ENCODE data around the gene FGD6.
"Not testable (repeated sequence)": the region's sequence is repeated elsewhere in the genome, so short reads cannot be mapped to it uniquely, and the experiment has no call there.

The FGD6 gene

GRCh38 chr12:95205016-95205624 is 12.1 kb downstream of the FGD6 start:
- no peak for DNase-seq (ENCODE audit: low spot score)

GRCh38 chr12:95204141-95204866 is 13.0 kb downstream of the FGD6 start:
- no peak for DNase-seq (ENCODE audit: low spot score)

- no peak for DNase-seq (ENCODE audit: low spot score)
Measured at GRCh38 chr12:95203487-95204030, 13.7 kb downstream of the FGD6 start.

- DNase-seq (ENCODE audit: low spot score) = no peak
Measured at GRCh38 chr12:95202691-95203486, 14.4 kb downstream of the FGD6 start.

GRCh38 chr12:95201056-95201670 is 16.1 kb downstream of the FGD6 start:
- DNase-seq (ENCODE audit: low spot score) = no peak

GRCh38 chr12:95200128-95200894 is 17.0 kb downstream of the FGD6 start:
- DNase-seq (ENCODE audit: low spot score) = no peak

- DNase-seq (ENCODE audit: low spot score) = no peak
Measured at GRCh38 chr12:95198914-95199313, 18.4 kb downstream of the FGD6 start.

GRCh38 chr12:95197636-95198035 is 19.6 kb downstream of the FGD6 start:
- DNase-seq (ENCODE audit: low spot score) = no peak

- not testable (repeated sequence) for DNase-seq (ENCODE audit: low spot score)
Measured at GRCh38 chr12:95196875-95197569, 20.2 kb downstream of the FGD6 start.

GRCh38 chr12:95195122-95195521 is 22.1 kb downstream of the FGD6 start:
- DNase-seq (ENCODE audit: low spot score) = no peak

GRCh38 chr12:95193139-95193538 is 24.1 kb downstream of the FGD6 start:
- no peak for DNase-seq (ENCODE audit: low spot score)

- no peak for DNase-seq (ENCODE audit: low spot score)
Measured at GRCh38 chr12:95192271-95192670, 25.0 kb downstream of the FGD6 start.

GRCh38 chr12:95191060-95191696 is 26.1 kb downstream of the FGD6 start:
- no peak for DNase-seq (ENCODE audit: low spot score)

GRCh38 chr12:95187865-95188415 is 29.3 kb downstream of the FGD6 start:
- DNase-seq (ENCODE audit: low spot score) = no peak

- DNase-seq (ENCODE audit: low spot score) = no peak
Measured at GRCh38 chr12:95185854-95186253, 31.4 kb downstream of the FGD6 start.

GRCh38 chr12:95185072-95185471 is 32.2 kb downstream of the FGD6 start:
- no peak for DNase-seq (ENCODE audit: low spot score)

GRCh38 chr12:95184121-95184520 is 33.1 kb downstream of the FGD6 start:
- DNase-seq (ENCODE audit: low spot score) = no peak

- DNase-seq (ENCODE audit: low spot score) = no peak
Measured at GRCh38 chr12:95182868-95183415, 34.3 kb downstream of the FGD6 start.

- no peak for DNase-seq (ENCODE audit: low spot score)
Measured at GRCh38 chr12:95181103-95181502, 36.2 kb downstream of the FGD6 start.

GRCh38 chr12:95179011-95179410 is 38.3 kb downstream of the FGD6 start:
- no peak for DNase-seq (ENCODE audit: low spot score)
